Measurements from ENCODE around the gene STK32C.

Gene STK32C

DNA sequence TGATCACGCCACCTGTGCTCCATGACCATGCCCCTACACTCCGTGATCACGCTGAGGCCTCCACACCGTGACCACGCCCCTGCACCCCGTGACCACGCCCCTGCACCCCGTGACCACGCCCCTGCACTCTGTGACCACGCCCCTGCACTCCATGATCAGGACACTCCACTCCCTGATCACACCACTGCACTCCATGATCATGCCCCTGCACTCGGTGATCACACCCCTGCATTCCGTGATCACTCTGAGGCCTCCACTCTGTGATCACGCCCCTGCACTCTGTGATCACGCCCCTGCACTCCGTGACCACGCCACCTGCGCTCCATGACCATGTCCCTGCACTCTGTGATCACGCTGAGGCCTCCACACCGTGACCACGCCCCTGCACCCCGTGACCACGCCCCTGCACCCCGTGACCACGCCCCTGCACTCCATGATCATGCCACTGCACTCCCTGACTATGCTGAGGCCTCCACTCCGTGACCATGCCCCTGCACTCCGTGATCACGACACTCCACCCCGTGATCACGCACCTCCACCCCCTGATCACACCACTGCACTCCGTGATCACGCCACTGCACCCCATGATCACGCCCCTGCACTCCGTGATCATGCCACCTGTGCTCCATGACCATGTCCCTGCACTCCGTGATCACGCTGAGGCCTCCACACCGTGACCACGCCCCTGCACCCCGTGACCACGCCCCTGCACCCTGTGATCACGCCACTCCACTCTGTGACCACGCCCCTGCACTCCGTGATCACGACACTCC lies 27.7 kb downstream of the STK32C start:
- H3K9me3 ChIP-seq (ENCODE audit: control insufficient read depth, insufficient read depth, low read length), result no peaks in the 10 kb centered on the region
- H3K9ac ChIP-seq (ENCODE audit: low read depth, low read length), result no peak overlapping the region
- H3K4me1 ChIP-seq (ENCODE audit: insufficient read depth, low read length), result no peaks in the 10 kb centered on the region
- H3K36me3 ChIP-seq (ENCODE audit: insufficient read depth, low read length), result no peaks in the 10 kb centered on the region

GRCh38 chr10:132277311-132277741 lies 30.4 kb downstream of the STK32C start:
- no peak overlapping the region for H3K9ac ChIP-seq (ENCODE audit: low read depth, low read length)

DNA sequence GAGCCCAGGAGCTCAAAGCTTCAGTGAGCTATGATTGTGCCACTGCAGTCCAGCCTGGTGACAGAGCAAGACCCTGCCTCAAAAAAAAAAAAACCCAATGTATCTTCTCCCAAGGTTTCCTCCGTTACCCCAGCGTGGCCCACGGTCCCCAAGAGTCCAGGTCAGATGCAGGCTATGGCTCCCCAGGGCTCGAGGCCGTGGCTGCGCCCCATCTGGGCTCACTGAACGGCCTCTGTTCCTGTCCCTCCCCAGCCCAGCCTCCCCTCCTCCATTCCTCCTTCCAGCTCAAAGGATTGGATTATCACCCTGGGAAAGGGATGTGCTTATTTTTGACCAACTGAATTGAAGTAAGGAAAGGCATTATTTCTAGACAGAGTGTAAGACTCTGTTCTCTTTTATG lies 31.0 kb downstream of the STK32C start:
- Histone ChIP-seq H3K4me1 (ENCODE audit: insufficient read depth, low read length) (no peaks in the 10 kb centered on the region), H3K36me3 (ENCODE audit: insufficient read depth, low read length) (no peaks in the 10 kb centered on the region), H3K9me3 (ENCODE audit: control insufficient read depth, insufficient read depth, low read length) (no peaks in the 10 kb centered on the region), H3K9ac (ENCODE audit: low read depth, low read length) (no peak overlapping the region)

More at GRCh38 chr10:132277311-132277741, 30.4 kb downstream of the STK32C start:
- H3K4me1 ChIP-seq (ENCODE audit: insufficient read depth, low read length), result no peaks in the 10 kb centered on the region
- no peaks in the 10 kb centered on the region for H3K36me3 ChIP-seq (ENCODE audit: insufficient read depth, low read length)
- no peaks in the 10 kb centered on the region for H3K9me3 ChIP-seq (ENCODE audit: control insufficient read depth, insufficient read depth, low read length)

DNA sequence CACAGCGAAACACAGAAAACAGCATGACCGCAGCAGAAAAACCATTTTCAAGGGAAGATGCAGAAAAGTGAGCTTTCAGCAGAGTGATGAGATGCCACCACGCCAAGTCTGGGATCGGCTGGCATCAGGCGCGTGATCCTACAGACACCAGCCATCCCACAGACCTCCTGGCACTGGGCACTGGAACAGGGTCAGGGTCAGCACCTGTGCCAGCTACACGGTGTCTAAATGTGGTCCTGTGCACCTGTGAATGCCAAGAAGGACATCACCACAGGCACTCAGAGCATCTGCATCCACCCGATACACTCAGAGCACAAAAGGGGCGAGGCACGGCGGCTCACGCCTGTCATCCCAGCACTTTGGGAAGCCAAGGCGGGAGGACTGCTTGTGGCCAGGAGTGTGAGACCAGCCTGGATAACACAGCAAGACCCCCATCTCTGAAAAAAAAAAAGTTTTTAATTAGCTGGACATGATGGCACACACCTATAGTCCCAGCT lies 31.5 kb downstream of the STK32C start:
- H3K36me3 ChIP-seq (ENCODE audit: insufficient read depth, low read length), result no peaks in the 10 kb centered on the region
- H3K9ac ChIP-seq (ENCODE audit: low read depth, low read length), result no peak overlapping the region
- no peaks in the 10 kb centered on the region for H3K9me3 ChIP-seq (ENCODE audit: control insufficient read depth, insufficient read depth, low read length)
- no peaks in the 10 kb centered on the region for H3K4me1 ChIP-seq (ENCODE audit: insufficient read depth, low read length)

DNA sequence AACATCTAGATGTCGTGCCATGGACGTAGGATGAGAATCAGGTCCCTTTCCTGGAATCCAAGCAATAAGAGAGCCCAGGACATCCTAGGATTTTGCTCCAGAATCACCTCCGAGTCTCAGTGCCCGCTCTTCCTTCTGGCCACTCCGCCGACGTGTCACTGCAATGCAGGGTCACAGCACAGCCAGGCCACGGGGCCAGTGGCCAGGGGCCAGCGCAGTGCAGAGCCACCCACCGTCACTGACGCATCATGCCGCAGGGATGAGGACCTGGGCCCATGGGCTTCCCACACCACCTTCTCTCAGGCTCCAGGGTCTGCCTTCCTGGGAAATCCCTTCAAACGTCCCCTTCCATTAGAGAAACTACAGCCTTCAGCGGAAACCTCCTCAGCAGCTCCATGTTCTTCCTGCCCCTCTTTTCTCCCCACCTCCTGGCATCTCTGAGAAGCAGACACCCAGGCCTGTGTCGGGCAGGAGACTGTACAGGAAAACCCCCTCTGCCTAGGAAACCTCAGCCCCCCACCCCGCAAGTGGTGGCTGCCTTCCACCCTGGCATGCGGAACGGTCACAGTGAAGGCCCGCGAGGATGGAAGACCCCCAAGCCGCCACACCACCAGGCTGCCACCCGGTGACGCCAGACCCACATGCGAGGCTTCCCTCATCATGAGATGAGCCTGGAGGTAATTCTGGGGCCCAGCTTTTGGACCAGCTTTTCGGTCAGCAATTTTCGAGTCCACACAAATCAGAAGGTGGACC lies 32.1 kb downstream of the STK32C start:
- no peak overlapping the region for H3K9ac ChIP-seq (ENCODE audit: low read depth, low read length)
- no peaks in the 10 kb centered on the region for H3K36me3 ChIP-seq (ENCODE audit: insufficient read depth, low read length)
- H3K4me1 ChIP-seq (ENCODE audit: insufficient read depth, low read length), result no peaks in the 10 kb centered on the region
- no peaks in the 10 kb centered on the region for H3K9me3 ChIP-seq (ENCODE audit: control insufficient read depth, insufficient read depth, low read length)

GRCh38 chr10:132274986-132275385 lies 32.8 kb downstream of the STK32C start:
- H3K9ac ChIP-seq (ENCODE audit: low read depth, low read length), result no peak overlapping the region
- no peaks in the 10 kb centered on the region for H3K9me3 ChIP-seq (ENCODE audit: control insufficient read depth, insufficient read depth, low read length)
- H3K4me1 ChIP-seq (ENCODE audit: insufficient read depth, low read length), result no peaks in the 10 kb centered on the region
- H3K36me3 ChIP-seq (ENCODE audit: insufficient read depth, low read length), result no peaks in the 10 kb centered on the region

DNA sequence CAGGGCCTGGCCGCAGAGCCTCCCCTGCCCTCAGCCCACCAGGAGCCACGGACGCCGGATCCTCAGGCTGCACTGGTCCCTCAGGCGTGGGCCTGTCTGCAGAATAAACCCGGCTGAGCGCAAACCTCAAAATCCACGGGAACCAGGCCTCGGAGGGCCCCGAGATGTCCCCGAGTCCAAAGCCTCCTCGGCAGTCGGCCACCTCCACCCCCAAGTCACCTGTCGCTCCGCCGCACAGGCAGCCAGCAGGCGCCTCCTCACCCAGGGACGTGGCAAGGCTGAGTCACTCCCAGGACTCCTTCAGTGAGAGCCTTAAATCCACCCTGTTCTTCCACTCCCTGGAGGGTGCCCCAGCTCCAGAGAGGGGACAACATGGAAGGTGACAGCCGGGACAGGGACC lies 33.2 kb downstream of the STK32C start:
- no peak overlapping the region for H3K9ac ChIP-seq (ENCODE audit: low read depth, low read length)
- no peaks in the 10 kb centered on the region for H3K4me1 ChIP-seq (ENCODE audit: insufficient read depth, low read length)
- no peaks in the 10 kb centered on the region for H3K36me3 ChIP-seq (ENCODE audit: insufficient read depth, low read length)
- no peaks in the 10 kb centered on the region for H3K9me3 ChIP-seq (ENCODE audit: control insufficient read depth, insufficient read depth, low read length)

DNA sequence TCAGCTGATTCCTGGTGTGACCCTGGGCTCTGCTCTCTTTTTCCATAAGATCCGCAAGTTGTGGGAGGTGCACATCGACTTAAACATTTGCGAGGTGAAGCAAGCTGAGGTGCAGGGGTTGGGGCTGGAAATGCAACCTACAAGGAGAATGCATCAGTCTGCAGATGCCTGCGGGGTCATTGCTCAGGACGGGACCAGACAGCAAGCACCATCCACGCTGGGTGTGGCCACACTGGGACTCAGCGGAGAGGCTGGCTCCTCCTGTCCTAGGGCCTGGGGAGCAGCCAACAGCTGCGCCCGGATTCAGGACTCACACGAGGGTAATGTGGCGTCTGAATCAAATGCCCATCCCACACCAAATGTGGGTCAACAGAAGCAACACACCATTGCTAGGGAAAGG lies 33.8 kb downstream of the STK32C start:
- no peak overlapping the region for H3K9ac ChIP-seq (ENCODE audit: low read depth, low read length)
- H3K4me1 ChIP-seq (ENCODE audit: insufficient read depth, low read length), result no peaks in the 10 kb centered on the region
- no peaks in the 10 kb centered on the region for H3K36me3 ChIP-seq (ENCODE audit: insufficient read depth, low read length)
- H3K9me3 ChIP-seq (ENCODE audit: control insufficient read depth, insufficient read depth, low read length), result no peaks in the 10 kb centered on the region

DNA sequence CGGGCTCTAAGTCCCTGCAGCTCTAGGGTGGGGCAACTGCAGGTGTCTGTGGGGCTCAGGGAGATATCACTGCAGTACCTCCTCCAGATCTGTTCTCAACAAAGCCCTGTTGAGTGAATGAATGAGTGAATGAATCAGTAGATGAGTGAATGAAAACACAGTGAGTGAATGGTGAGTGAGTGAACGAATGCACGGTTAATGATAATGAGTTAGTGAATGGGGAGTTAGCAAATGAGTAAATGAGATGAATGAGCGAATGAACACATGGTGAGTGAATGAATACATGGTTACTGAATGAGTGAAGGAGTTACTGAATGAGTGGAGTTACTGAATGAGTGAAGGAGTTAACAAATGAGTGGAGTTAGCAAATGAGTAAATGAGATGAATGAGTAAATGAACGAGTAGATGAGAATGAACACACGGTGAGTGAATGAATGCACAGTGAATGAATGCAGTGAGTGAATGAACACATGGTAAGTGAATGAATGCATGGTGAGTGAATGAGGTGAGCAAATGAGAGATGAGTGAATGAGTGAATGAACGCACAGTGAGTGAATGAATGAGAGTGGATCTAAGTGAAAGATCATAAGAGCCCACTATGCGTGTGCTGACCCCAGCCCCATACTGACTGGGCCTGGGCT lies 34.3 kb downstream of the STK32C start:
- Histone ChIP-seq H3K4me1 (ENCODE audit: insufficient read depth, low read length) (no peaks in the 10 kb centered on the region), H3K36me3 (ENCODE audit: insufficient read depth, low read length) (no peaks in the 10 kb centered on the region), H3K9ac (ENCODE audit: low read depth, low read length) (no peak overlapping the region)

DNA sequence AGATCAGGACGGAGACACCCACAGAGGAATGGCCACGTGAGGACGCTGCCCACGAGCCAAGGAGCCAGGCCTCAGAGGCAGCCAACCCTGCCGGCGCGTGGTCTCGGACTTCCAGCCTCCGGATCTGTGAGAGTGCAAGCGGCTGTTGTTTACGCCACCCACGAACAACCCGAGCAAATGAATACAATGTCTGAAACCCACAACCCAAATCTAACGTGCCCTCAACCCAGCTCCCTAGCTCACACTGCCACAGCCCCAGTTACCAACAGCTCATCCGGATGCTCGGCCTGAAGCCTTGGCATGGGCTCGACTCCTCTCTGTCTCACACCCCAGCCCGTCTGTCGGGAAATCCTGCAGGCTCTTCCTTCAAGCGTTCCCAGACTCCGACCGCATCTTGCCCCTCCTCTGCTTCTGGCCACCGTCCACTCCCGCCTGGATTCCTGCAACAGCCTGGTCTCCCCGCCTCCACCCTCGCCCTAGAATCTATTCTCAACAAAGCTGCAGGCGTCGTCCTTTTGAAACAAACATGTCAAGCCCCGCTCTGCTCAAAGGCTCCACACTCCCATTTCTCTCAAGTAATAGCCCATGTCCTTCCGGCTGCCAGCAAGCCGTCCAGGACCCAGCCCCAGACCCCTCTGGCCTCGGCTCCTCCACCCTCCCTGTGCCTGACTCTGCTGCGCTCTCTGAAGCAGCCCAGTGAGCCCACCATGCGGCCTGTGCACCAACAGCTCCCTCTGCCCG lies 35.3 kb downstream of the STK32C start:
- no peaks in the 10 kb centered on the region for H3K9me3 ChIP-seq (ENCODE audit: control insufficient read depth, insufficient read depth, low read length)
- H3K4me1 ChIP-seq (ENCODE audit: insufficient read depth, low read length), result no peaks in the 10 kb centered on the region
- no peaks in the 10 kb centered on the region for H3K36me3 ChIP-seq (ENCODE audit: insufficient read depth, low read length)
- H3K9ac ChIP-seq (ENCODE audit: low read depth, low read length), result no peak overlapping the region

More for the DNA sequence above, 34.3 kb downstream of the STK32C start:
- no peaks in the 10 kb centered on the region for H3K9me3 ChIP-seq (ENCODE audit: control insufficient read depth, insufficient read depth, low read length)

- Histone ChIP-seq H3K9ac (ENCODE audit: low read depth, low read length) (no peak overlapping the region), H3K36me3 (ENCODE audit: insufficient read depth, low read length) (no peaks in the 10 kb centered on the region), H3K4me1 (ENCODE audit: insufficient read depth, low read length) (no peaks in the 10 kb centered on the region), H3K9me3 (ENCODE audit: control insufficient read depth, insufficient read depth, low read length) (no peaks in the 10 kb centered on the region)
Measured at GRCh38 chr10:132271458-132272230, 36.1 kb downstream of the STK32C start.

DNA sequence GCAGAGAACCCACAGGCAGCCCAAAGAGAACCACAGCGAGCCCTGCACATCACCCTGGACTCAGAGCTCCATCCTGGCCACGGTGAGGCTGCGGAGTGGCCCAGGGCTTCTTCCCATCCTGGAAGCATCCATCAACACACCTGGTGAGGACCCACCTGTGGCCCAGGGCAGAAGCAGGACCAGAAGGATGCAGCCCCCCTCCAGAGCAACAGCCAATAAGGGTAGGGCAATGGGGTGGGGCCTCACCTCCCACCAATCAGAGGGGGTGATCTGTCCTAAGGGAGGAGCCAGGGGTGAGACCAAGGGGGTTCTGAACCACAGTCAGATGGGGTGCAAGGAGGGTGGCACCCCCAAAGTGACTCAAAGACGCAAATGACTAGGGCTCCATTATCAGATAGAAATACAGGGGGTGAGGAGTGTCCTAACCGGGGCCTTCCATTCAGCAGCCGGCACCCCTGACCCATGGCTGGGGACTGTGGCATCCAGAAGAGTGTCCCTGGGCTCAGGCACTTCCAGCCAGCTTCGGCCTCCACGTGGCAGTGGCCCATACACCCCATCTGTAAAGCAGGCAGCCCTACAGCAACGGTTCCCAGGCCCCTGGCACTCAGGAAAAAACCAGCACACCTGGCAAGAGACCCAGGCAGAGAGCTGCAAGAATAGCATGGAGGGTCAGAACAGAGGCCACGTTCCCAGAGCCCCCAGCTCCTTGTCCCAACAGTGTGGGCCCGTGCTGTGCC lies 36.9 kb downstream of the STK32C start:
- H3K36me3 ChIP-seq (ENCODE audit: insufficient read depth, low read length), result no peaks in the 10 kb centered on the region
- no peak overlapping the region for H3K9ac ChIP-seq (ENCODE audit: low read depth, low read length)
- no peaks in the 10 kb centered on the region for H3K9me3 ChIP-seq (ENCODE audit: control insufficient read depth, insufficient read depth, low read length)
- no peaks in the 10 kb centered on the region for H3K4me1 ChIP-seq (ENCODE audit: insufficient read depth, low read length)

DNA sequence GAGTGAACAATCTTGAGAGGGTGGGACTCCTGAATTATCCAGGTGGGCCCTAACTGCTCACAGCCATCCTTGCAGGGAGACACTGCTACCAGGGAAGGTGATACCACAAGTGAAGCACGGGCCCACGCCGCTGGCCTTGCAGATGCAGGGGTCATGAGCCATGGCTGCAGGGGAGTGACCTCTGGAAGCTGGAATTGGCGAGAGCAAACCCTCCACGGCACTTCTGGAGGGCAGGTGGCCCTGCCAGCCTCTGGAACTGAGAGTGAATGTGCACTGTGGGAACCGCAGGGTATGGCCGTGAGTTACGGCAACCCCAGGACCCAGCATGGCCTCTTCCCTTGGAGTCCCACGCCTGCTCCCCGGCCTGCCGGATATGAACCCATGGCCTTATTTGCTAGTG lies 37.5 kb downstream of the STK32C start:
- H3K9ac ChIP-seq (ENCODE audit: low read depth, low read length), result no peak overlapping the region
- H3K4me1 ChIP-seq (ENCODE audit: insufficient read depth, low read length), result no peaks in the 10 kb centered on the region
- no peaks in the 10 kb centered on the region for H3K9me3 ChIP-seq (ENCODE audit: control insufficient read depth, insufficient read depth, low read length)
- H3K36me3 ChIP-seq (ENCODE audit: insufficient read depth, low read length), result no peaks in the 10 kb centered on the region

Measured in ES-I3 (cell line).